ENCODE results near the gene CDH20.

CDH20 gene

DNA sequence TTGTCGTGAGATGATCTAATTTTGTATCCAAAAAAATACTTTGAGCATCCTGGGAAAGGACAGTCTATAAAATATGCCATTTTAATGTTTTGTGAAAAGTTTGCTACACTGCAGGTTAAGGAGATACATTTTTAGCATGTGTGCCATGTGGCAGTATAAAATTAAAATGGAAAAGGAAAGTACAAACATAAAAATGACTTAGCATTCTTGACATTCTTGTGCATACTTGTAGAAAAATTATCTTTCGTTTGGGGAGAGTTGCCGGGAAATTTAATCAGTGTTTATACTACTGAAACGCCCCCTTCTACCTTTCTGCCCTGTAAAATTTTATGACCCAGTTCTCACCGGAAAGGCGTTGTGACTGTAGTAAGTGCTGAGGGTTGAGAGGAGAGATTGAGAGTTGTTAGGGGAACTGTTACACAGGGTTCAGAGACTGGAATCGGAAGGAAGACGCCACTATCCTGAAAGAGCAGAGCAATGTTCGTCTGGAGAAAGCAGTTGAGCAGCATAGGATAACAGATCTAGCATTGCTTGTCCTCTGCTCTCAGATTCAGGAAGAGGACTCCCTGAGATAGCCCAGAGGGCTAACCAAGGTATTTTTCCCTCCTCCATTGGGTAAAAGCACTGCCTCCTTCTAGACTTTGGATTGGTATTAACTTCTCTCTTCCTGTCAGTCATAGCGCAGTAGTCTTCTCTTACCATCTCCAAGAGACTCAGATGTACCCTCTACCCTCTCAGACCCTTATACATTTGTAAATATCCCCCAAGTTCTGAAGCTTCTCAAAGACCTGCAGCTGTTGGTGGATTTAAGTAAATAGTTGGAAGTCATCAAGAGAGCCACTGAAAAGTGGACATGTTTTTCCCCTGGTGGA lies 2.7 kb downstream of the CDH20 start:
- ChIA-PET CTCF (interaction anchor here (5.2 kb wide), 1 partner anchor 12 kb away, joined by 24 read pairs; no protein-coding TSS in a partner anchor), POLR2A (no interaction called here)
- TF ChIP-seq, protein P1, sequence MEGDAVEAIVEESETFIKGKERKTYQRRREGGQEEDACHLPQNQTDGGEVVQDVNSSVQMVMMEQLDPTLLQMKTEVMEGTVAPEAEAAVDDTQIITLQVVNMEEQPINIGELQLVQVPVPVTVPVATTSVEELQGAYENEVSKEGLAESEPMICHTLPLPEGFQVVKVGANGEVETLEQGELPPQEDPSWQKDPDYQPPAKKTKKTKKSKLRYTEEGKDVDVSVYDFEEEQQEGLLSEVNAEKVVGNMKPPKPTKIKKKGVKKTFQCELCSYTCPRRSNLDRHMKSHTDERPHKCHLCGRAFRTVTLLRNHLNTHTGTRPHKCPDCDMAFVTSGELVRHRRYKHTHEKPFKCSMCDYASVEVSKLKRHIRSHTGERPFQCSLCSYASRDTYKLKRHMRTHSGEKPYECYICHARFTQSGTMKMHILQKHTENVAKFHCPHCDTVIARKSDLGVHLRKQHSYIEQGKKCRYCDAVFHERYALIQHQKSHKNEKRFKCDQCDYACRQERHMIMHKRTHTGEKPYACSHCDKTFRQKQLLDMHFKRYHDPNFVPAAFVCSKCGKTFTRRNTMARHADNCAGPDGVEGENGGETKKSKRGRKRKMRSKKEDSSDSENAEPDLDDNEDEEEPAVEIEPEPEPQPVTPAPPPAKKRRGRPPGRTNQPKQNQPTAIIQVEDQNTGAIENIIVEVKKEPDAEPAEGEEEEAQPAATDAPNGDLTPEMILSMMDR (IDR thresholded peaks at IDR 0.05; ENCODE audit: control extremely low read depth, extremely low read depth, low read depth, missing control alignments): no peak
- DNase-seq (ENCODE audit: extremely low spot score): no peak

DNA sequence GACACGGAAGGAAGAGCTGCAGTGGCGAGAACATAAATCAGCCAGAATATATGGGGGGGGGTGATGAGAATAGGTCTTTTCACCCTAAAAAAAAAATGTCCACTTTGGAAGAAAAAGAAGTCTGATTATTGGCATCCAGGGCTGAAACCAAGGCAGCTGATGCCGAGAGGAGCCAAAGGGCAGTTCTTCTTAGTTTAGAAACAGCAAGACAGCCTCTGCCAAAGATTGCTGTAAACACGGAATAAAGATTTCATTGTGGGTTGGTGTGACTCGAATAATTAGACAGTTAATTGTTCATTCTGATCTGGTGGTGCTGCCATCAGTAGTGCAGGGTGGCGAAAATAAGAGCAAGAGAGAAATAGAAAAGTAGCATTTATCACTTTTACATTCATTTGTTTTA lies 3.5 kb downstream of the CDH20 start:
- TF ChIP-seq, protein P1 (IDR thresholded peaks at IDR 0.05; ENCODE audit: control extremely low read depth, extremely low read depth, low read depth, missing control alignments): no peak
- CTCF ChIA-PET: interaction anchor here (5.2 kb wide), 1 partner anchor 13 kb away, joined by 24 read pairs; no protein-coding TSS in a partner anchor
- no peak for DNase-seq (ENCODE audit: extremely low spot score)
- POLR2A ChIA-PET: no interaction called here

DNA sequence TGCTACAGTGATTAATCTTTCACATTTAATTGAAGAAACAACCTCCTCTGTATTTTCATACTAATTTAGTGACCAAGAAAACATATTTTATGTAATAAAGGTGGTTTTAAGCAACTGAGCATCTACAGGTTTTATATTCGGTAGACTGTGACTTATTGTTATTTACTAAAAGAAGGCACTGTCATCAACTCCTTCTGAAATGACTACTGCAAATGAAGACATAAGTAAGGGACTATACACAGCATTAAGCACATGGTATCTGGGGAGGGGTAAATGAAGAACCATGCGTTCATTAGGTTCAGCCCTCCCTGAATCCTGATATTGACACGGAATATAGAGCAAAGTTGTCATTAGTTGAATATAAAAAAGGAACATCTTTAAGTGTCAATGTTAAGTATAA lies 4.3 kb downstream of the CDH20 start:
- ChIA-PET CTCF (interaction anchor here (1.3 to 5.2 kb wide), 2 partner anchors 14 to 164 kb away, joined by 3 to 24 read pairs; no protein-coding TSS in a partner anchor), POLR2A (no interaction called here)
- DNase-seq (ENCODE audit: extremely low spot score): no peak
- TF ChIP-seq, protein P1 (IDR thresholded peaks at IDR 0.05; ENCODE audit: control extremely low read depth, extremely low read depth, low read depth, missing control alignments): no peak

DNA sequence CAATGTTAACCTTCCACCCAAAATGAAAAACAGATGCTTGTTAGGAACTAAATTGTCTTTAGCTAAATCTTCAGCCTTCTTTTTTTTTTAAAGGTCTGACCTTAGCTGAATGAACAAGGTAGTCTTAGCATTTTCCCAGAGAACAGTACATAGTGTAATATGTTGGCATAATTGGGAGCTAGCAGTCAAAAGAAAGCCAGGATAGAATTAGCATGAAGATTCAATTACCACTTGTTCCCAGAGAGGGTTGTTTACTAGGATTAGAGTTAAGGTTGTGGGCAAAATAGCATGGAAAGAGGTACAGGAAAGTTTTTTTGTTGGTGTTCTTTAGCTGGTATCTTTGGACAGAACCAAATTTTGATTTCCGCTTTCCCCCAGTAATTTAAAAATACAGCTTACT lies 6.9 kb downstream of the CDH20 start:
- DNase-seq (ENCODE audit: extremely low spot score): no peak
- TF ChIP-seq, protein P1 (IDR thresholded peaks at IDR 0.05; ENCODE audit: control extremely low read depth, extremely low read depth, low read depth, missing control alignments): no peak
- CTCF ChIA-PET: interaction anchor here (1.1 kb wide), 1 partner anchor 11 kb away, joined by 3 read pairs; no protein-coding TSS in a partner anchor
- POLR2A ChIA-PET: no interaction called here

DNA sequence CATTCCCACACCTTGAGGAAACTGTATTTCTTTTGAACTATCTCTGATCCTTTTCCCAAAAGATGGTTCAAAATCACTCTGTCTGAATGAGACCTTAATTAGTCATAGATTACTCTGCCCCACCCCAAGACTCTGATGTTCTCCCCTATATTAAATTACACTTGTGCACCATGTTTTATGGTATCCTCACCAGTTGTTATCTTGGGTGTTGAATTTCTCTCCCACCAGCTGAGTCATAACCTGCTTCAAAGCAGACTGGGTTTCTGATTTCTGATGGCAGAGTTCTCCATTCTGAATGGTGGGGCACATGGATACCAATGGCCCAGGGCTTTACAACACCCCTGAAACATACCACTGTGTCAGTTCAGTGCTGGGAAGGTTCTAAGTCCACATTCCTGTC lies 15.0 kb downstream of the CDH20 start:
- TF ChIP-seq, protein P1 (IDR thresholded peaks at IDR 0.05; ENCODE audit: control extremely low read depth, extremely low read depth, low read depth, missing control alignments): no peak
- no peak for DNase-seq (ENCODE audit: extremely low spot score)
- ChIA-PET POLR2A (no interaction called here), CTCF (no interaction called here)

DNA sequence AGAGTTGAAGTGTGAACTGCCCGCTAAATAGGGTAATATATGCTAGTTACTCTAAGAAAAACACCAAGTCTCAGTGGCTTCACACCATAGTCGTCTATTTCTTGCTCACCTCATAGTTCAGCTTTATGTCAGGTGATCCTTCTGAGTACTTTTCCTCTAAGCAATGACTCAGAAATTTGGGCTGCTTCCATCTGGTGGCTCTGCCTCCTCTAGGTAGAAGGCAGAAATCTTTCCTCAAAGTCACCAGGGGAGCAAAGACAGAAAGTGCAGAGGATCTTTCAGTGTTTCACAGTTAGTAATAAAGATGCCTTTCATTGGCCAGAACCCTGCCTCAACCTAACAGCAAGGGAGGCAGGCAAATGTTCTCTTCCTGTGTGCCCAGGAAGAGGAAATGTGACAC lies 17.3 kb downstream of the CDH20 start:
- TF ChIP-seq, protein P1 (IDR thresholded peaks at IDR 0.05; ENCODE audit: control extremely low read depth, extremely low read depth, low read depth, missing control alignments): no peak
- no peak for DNase-seq (ENCODE audit: extremely low spot score)
- CTCF ChIA-PET: interaction anchor here (0.6 to 1.4 kb wide), 3 partner anchors 9 to 28 kb away, joined by 3 to 4 read pairs (median 4); no protein-coding TSS in a partner anchor
- POLR2A ChIA-PET: no interaction called here

All from GM10248 (cell line).